OCI-LY7 (cell line): Measurements from ENCODE around the gene HDAC9. TPM values are rescaled to one million over a fixed set of nuclear protein-coding genes. Genes with fewer than 3 reads are reported as not detected.
A peak's percentile ranks its signal among the peaks of the same experiment; 100 is the strongest.

Experiments
- BruUV-seq: library from RNA; stranded (reverse); fragments of 400-500 nt; replicated peaks from 2 replicates; lab custom pipeline; 2021; lab: Mats Ljungman, UMichigan
- CTCF ChIA-PET: fragments of 300-600 bp; sonication (Branson Sonifier 250); formaldehyde crosslinking; loops from one replicate; lab custom pipeline; 2022; ENCODE audit warnings: antibody characterized with exemption; ENCODE audit not compliant: unreplicated experiment; lab: Charles Lee
- POLR2A ChIA-PET: fragments of 300-600 bp; sonication (Branson Sonifier 250); formaldehyde crosslinking; loops from one replicate; lab custom pipeline; 2022; ENCODE audit warnings: antibody characterized with exemption; lab: Charles Lee
- DNase-seq: peaks from one replicate; pipeline ENCODE4 v3.0.0-alpha.2; 2015; ENCODE audit warnings: low spot score
- H2AFZ ChIP-seq: fragments of 200-600 bp; sonication (generic), shearing (Covaris generic); 2 replicates; pipeline ENCODE4 v1.6.1; 2014; ENCODE audit warnings: mild to moderate bottlenecking, antibody characterized with exemption, low read length, moderate library complexity
- H3K27ac ChIP-seq: fragments of 200-600 bp; sonication (generic); 2 replicates; pipeline ENCODE4 v1.5.1; 2014; ENCODE audit warnings: mixed run types, low read depth, mild to moderate bottlenecking, moderate library complexity, low read length, inconsistent platforms; ENCODE audit not compliant: poor library complexity, severe bottlenecking
- H3K36me3 ChIP-seq: fragments of 200-600 bp; sonication (generic); 2 replicates; pipeline ENCODE4 v1.6.1; 2014; ENCODE audit warnings: mild to moderate bottlenecking, antibody characterized with exemption, low read length, moderate library complexity, mixed read lengths; ENCODE audit not compliant: insufficient read depth
- H3K4me1 ChIP-seq: fragments of 200-600 bp; sonication (generic); 2 replicates; pipeline ENCODE4 v1.5.1; 2014; ENCODE audit warnings: mild to moderate bottlenecking, low read length; ENCODE audit not compliant: insufficient read depth, poor library complexity, severe bottlenecking
- H3K4me2 ChIP-seq: fragments of 200-600 bp; sonication (generic); 2 replicates; pipeline ENCODE4 v1.6.1; 2014; ENCODE audit warnings: mild to moderate bottlenecking, low read length
- H3K4me3 ChIP-seq: fragments of 200-600 bp; sonication (generic); 2 replicates; pipeline ENCODE4 v1.5.1; 2014; ENCODE audit warnings: mild to moderate bottlenecking, low read depth, low read length; ENCODE audit not compliant: poor library complexity, severe bottlenecking
- H3K79me2 ChIP-seq: fragments of 200-600 bp; sonication (generic); 2 replicates; pipeline ENCODE4 v1.6.1; 2016; ENCODE audit warnings: low read depth, mild to moderate bottlenecking, low read length, moderate library complexity, mixed read lengths; ENCODE audit not compliant: insufficient read depth
- H3K9me2 ChIP-seq: fragments of 200-600 bp; sonication (generic); 2 replicates; pipeline ENCODE4 v1.6.1; 2016; ENCODE audit warnings: mild to moderate bottlenecking, low read length, mixed read lengths; ENCODE audit not compliant: insufficient read depth
- H3K9me3 ChIP-seq: fragments of 200-600 bp; sonication (generic); 2 replicates; pipeline ENCODE4 v1.6.1; 2014; ENCODE audit warnings: mild to moderate bottlenecking, mixed run types, low read length, mixed read lengths
- H4K20me1 ChIP-seq: fragments of 200-600 bp; sonication (generic); 2 replicates; pipeline ENCODE4 v1.6.1; 2014; ENCODE audit warnings: mild to moderate bottlenecking, antibody characterized with exemption, low read length, moderate library complexity, mixed read lengths; ENCODE audit not compliant: insufficient read depth
- CTCF ChIP-seq: fragments of 200-600 bp; sonication (generic); conservative IDR thresholded peaks from 2 replicates; pipeline ENCODE4 v1.5.1; 2014; ENCODE audit warnings: mild to moderate bottlenecking, antibody characterized with exemption, low read length, moderate library complexity, mixed read lengths
- EZH2phosphoT487 ChIP-seq: fragments of 200-600 bp; sonication (generic); IDR thresholded peaks from 2 replicates; pipeline ENCODE4 v1.6.1; 2018; ENCODE audit warnings: low read depth, borderline replicate concordance, mild to moderate bottlenecking, mixed run types, antibody characterized with exemption, low read length, moderate library complexity, mixed read lengths
- intact Hi-C: fragments of 100-400 bp; cut with micrococcal nuclease; formaldehyde crosslinking; loops from one replicate; pipeline ENCODE4 v1.10.0; 2022; ENCODE audit not compliant: unreplicated experiment
- total RNA-seq, 2 experiments: library from RNA; depleted of rRNA in 1 of 2; stranded (reverse); fragments of >200 nt in 1 of 2; shearing (Covaris generic) in 1 of 2; gene quantifications; 2 replicates each; pipeline ENCODE4 v1.2.3, GENCODE V29; 2014 to 2022

Gene HDAC9
- total RNA-seq, 2 experiments from 2014 or later = 58.8 to 91.7 TPM

GRCh38 chr7:18553605-18554003 lies 58.1 kb downstream of the HDAC9 start:
- ChIA-PET POLR2A (interaction anchor here (0.6 to 2.9 kb wide), 12 partner anchors 10 to 1181 kb away, joined by 3 to 17 read pairs (median 10); partner anchors contain the start of gene HDAC9), CTCF (interaction anchor here (1.4 kb wide), 1 partner anchor 34 kb away, joined by 3 read pairs; no protein-coding TSS in a partner anchor)
- Histone ChIP-seq H3K4me2 (peak overlapping the region; percentile 74), H3K79me2 (peaks cover 69% of the 10 kb centered on the region), H2AFZ (peak overlapping the region; percentile 46; the same call in 1 of the 2 replicates), H3K36me3 (peaks cover 8% of the 10 kb centered on the region; the same call in 1 of the 2 replicates), H3K4me3 (peak overlapping the region; percentile 41), H3K9me2 (no peaks in the 10 kb centered on the region), H3K9me3 (no peaks in the 10 kb centered on the region), H3K27ac (peak overlapping the region; percentile 36), H4K20me1 (no peaks in the 10 kb centered on the region), H3K4me1 (peaks cover 48% of the 10 kb centered on the region)
- no peak for DNase-seq
- BruUV-seq = no TSS peak
- TF ChIP-seq EZH2phosphoT487 (no peak), CTCF (no peak)
- intact Hi-C loops = no loop called here

GRCh38 chr7:18555120-18555519 lies 59.6 kb downstream of the HDAC9 start:
- DNase-seq = no peak
- no peaks in the 10 kb centered on the region for H3K9me2 ChIP-seq
- H4K20me1 ChIP-seq = no peaks in the 10 kb centered on the region
- no peak overlapping the region for H2AFZ ChIP-seq
- no peak overlapping the region for H3K27ac ChIP-seq
- no peaks in the 10 kb centered on the region for H3K9me3 ChIP-seq
- peaks cover 49% of the 10 kb centered on the region for H3K4me1 ChIP-seq
- intact Hi-C loops = no loop called here
- no peak overlapping the region for H3K4me2 ChIP-seq
- H3K36me3 ChIP-seq = 0 out of 2 replicates have a peak, but pooled peaks cover 7% of the 10 kb centered on the region
- TF ChIP-seq CTCF (no peak), EZH2phosphoT487 (no peak)
- CTCF ChIA-PET = no interaction called here
- H3K4me3 ChIP-seq = no peak overlapping the region
- peaks cover 74% of the 10 kb centered on the region for H3K79me2 ChIP-seq
- no TSS peak for BruUV-seq
- POLR2A ChIA-PET = interaction anchor here (0.6 to 1.4 kb wide), 3 partner anchors 11 to 50 kb away, joined by 3 to 4 read pairs (median 3); no protein-coding TSS in a partner anchor

- no peaks in the 10 kb centered on the region for H3K9me2 ChIP-seq
- peaks cover 80% of the 10 kb centered on the region for H3K79me2 ChIP-seq
- CTCF ChIA-PET = no interaction called here
- intact Hi-C loops = no loop called here
- no peak overlapping the region for H3K27ac ChIP-seq
- H2AFZ ChIP-seq = no peak overlapping the region
- no peak for DNase-seq
- TF ChIP-seq CTCF (no peak), EZH2phosphoT487 (no peak)
- POLR2A ChIA-PET = interaction anchor here (0.6 to 1.4 kb wide), 5 partner anchors 10 to 261 kb away, joined by 3 to 4 read pairs (median 3); no protein-coding TSS in a partner anchor
- 0 out of 2 replicates have a peak, but pooled peaks cover 7% of the 10 kb centered on the region for H3K36me3 ChIP-seq
- H3K4me2 ChIP-seq = no peak overlapping the region
- H4K20me1 ChIP-seq = no peaks in the 10 kb centered on the region
- no peak overlapping the region for H3K4me3 ChIP-seq
- peaks cover 41% of the 10 kb centered on the region for H3K4me1 ChIP-seq
- H3K9me3 ChIP-seq = no peaks in the 10 kb centered on the region
- BruUV-seq = no TSS peak
These were observed 60.4 kb downstream of the HDAC9 start for GRCh38 chr7:18555968-18556367.
